Vein endothelial cell (primary cell): ENCODE data around the gene CSNK1A1L. TPM values are rescaled to one million over a fixed set of nuclear protein-coding genes. Genes with fewer than 3 reads are reported as not detected.

Source experiments
- total RNA-seq: library from RNA; depleted of rRNA; stranded (reverse); fragments of >200 nt; gene quantifications from 2 replicates; pipeline ENCODE4 v1.2.3, GENCODE V29; 2012

The CSNK1A1L gene
- not detected in 2 replicates for total RNA-seq

DNA sequence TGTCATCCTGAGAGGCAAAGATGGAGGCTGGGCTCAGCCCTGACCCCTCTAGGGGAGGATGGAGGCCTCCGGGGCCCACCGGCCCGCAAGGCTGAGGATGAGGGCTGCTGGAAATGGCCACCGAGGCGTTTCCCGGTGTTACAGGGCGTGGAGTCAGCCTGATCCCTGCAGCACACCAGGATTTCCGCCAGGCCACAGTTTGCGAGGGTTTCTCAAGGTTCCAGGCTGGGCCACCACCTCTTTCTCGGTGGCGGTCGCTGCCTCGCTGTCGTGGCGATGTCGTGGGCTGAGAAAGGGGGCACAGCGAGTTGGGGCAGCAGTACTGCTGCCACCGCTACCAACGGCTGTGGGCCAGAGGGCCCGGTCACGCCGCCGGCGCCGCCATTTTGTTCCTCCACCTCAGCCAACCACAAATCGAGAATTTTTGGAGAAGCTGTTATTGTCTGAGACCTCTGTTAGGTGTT lies at the start of gene CSNK1A1L:
Gene CSNK1A1L, minus strand, starts transcription at position 414 of the 464 bp plus-strand sequence. Its CDS starts 408 bp downstream, at position 6.

DNA sequence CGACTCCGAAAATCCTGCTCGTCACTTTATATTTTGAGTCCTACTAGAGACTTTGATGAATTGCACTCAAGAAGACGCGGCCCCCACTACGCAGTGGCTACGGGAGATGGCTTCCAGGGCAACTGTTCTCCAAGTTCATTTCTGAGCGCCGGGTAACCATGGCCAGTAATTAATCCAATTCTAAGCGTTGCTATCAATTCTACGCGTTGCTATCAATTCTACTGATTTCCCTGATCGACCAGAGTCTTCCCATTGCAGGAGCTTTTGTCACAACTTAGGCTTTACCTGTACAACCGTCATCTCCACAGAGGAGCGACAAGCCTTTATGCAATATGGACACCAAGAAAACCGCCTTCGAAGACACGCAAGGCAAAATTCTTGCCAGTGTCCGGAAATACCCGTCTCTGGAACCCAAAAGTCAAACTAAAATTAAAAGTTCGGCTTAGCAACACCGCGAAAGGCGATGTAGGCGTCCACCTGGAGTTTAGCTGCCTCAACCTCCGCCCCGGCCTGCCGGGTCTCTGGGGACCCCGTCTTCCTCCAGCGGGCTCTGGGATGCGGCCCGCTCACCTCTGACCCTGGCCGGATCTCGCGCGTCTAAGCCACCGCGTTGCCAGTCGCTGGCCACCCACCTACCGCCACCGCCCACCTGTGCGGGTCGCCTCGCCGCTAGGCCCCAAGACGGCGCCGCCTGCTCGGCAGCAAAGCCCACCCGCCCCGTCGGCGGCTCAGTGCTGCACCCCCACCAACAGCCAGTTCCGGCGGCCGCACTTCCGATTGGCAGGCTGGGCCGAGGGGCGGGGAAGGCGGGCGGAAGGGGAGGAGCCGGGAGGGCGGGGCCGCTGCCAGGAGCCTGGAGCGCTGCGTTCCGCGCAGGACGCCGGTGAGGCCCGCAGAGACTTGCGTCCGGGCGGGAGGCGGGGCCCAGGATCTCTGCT lies 46.3 kb downstream of the CSNK1A1L start, which contains the start of gene SUPT20H:
Gene SUPT20H, minus strand, starts transcription at position 779 of the 938 bp plus-strand sequence. CDS start 8,198 bp downstream, outside the sequence.

Other genes starting within 250 kb of the CSNK1A1L start
- gene SMAD9, start 185.4 kb downstream of the CSNK1A1L start, total RNA-seq: 9.5 and 11.8 TPM in 2 replicates
- gene ALG5, start 106.3 kb downstream of the CSNK1A1L start, total RNA-seq: 34.3 and 36.3 TPM in 2 replicates
- 31.0 and 40.0 TPM in 2 replicates for gene EXOSC8, start 104.9 kb downstream of the CSNK1A1L start, total RNA-seq
- 56.5 and 76.6 TPM in 2 replicates for gene SUPT20H, start 46.0 kb downstream of the CSNK1A1L start, total RNA-seq